Adrenal gland (tissue), 12 donors: ENCODE results near the gene PRKAR1B. TPM values are rescaled to one million over a fixed set of nuclear protein-coding genes. Genes with fewer than 3 reads are reported as not detected.

Source experiments
- DNase-seq, 7 donors: peaks; one replicate each; pipeline ENCODE4 v3.0.0-alpha.2; 2019 to 2020
- H3K27ac ChIP-seq, 5 donors: fragments of 200-600 bp; sonication (generic) in 4 of 5; 1 replicate in 3 of 5; 2 replicates in 2 of 5; pipeline versions ENCODE4 v1.5.1 to v1.8.0; 2016 to 2020; ENCODE audit warnings: mild to moderate bottlenecking in 1 of 5
- H3K27me3 ChIP-seq: fragments of 200-600 bp; 2 replicates; pipeline ENCODE4 v1.8.0; 2021
- H3K36me3 ChIP-seq, 2 donors: fragments of 200-600 bp; replicated peaks in 1 of 2; 1 replicate in 1 of 2; 2 replicates in 1 of 2; pipeline versions ENCODE4 v1.5.1 to v1.8.0; 2018 to 2022
- H3K4me1 ChIP-seq, 2 donors: fragments of 200-600 bp; replicated peaks in 1 of 2; 1 replicate in 1 of 2; 2 replicates in 1 of 2; pipeline versions ENCODE4 v1.5.1 to v1.8.0; 2018 to 2021
- H3K4me3 ChIP-seq, 4 donors: fragments of 200-600 bp; sonication (generic) in 3 of 4; one replicate each; pipeline ENCODE4 v1.5.1; 2016 to 2018
- H3K9me3 ChIP-seq, 3 donors: fragments of 200-600 bp; sonication (generic) in 1 of 3; replicated peaks in 1 of 3; 1 replicate in 2 of 3; 2 replicates in 1 of 3; pipeline versions ENCODE4 v1.5.1 to v1.8.0; 2016 to 2021
- CTCF ChIP-seq, 6 experiments: fragments of 450-650 bp in 4 of 6; fragments of 200-600 bp in 2 of 6; sonication (generic) in 1 of 6; IDR thresholded peaks; 1 replicate in 5 of 6; 2 replicates in 1 of 6; pipeline versions ENCODE4 v1.5.1 to v1.8.0; 2016 to 2021; ENCODE audit warnings: antibody characterized with exemption in 6 of 6, mild to moderate bottlenecking in 2 of 6, moderate library complexity in 1 of 6
- POLR2A ChIP-seq, 2 donors: fragments of 450-650 bp; IDR thresholded peaks; one replicate each; pipeline ENCODE4 v1.6.1; 2017; ENCODE audit warnings: antibody characterized with exemption in 2 of 2, mild to moderate bottlenecking in 2 of 2, moderate library complexity in 1 of 2
- WGBS, 4 donors: extraction: QIAGEN DNeasy Blood & Tissue Kit in 2 of 4; methylation state at CpG; one replicate each; pipeline versions ENCODE4 v1.1.5 to v1.1.7; 2013 to 2017; 5-methylcytosine and 5-hydroxymethylcytosine counted together
- intact Hi-C, 2 donors: fragments of 100-400 bp; cut with DNase I; formaldehyde crosslinking; loops; one replicate each; pipeline versions ENCODE4 v1.14.1 to v1.15.0; 2022 to 2023
- polyA plus RNA-seq, 3 donors: library from polyadenylated mRNA; stranded (reverse); fragments of 200-250 nt in 2 of 3; fragments of 350-450 nt in 1 of 3; fragmentation: Illumina TruSeq in 1 of 3; extraction: RNeasy Lipid Tissue Mini Kit (QIAGEN cat#74804) in 1 of 3; gene quantifications; one replicate each; pipeline ENCODE4 v1.2.3, GENCODE V29; 2013 to 2014
- total RNA-seq, 9 donors: library from RNA; depleted of rRNA in 4 of 9; stranded (reverse); fragments of >200 nt in 4 of 9; fragments of 120-200 nt in 1 of 9; fragmentation: NEBNext Ultra II Directional in 1 of 9; extraction: Animal tissue kit (Norgen Biotek cat#: 25700) in 1 of 9; gene quantifications; one replicate each; pipeline versions ENCODE4 v1.1.0 to v1.2.4, GENCODE V29; 2013 to 2023
- donor health status: healthy with polysubstance abuse.
- donor health status: Bipolar disorder and iron deficiency.
- donor health status: DM: yes; HTN: yes; CAD: no.
- donor health status: DM: no; HTN: no; CAD: no.
- donor health status: DM: no; HTN: no; CAD: no.
- donor health status: DM: yes; HTN: yes; CAD: no.

The PRKAR1B gene
- total and polyA plus RNA-seq, 12 donors: 5.2 to 21.5 (median 11.7) TPM

DNA sequence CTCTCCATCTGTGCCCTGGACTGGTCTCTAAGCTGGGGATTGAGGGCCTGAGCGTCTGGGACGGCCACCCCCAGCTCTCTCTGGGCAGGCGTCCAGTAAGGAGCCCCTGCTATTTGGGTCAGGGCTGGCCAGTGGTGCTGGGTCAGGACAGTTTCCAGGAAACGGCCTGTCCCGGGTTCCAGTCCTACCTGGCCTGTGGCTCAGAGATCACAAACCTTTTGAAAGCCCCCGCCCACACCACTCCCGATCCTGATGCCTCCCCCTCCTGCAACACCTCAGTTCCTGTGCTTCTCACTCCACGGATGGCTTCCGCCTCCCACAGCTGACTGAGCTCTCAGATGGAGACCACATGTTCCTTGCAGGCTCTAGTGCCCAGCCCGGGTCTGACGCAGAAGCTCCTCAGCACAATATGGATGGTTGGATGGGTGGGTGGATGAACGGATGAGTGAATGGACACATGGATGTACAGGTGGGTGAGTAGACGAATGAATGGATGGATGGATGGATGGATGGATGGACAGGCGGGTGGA, 115.7 kb downstream of the PRKAR1B start:
- intact Hi-C loops: no loop called here
- no peak for TF ChIP-seq POLR2A (IDR thresholded peaks at IDR 0.05)
- TF ChIP-seq CTCF (IDR thresholded peaks at IDR 0.05): no peak

DNA sequence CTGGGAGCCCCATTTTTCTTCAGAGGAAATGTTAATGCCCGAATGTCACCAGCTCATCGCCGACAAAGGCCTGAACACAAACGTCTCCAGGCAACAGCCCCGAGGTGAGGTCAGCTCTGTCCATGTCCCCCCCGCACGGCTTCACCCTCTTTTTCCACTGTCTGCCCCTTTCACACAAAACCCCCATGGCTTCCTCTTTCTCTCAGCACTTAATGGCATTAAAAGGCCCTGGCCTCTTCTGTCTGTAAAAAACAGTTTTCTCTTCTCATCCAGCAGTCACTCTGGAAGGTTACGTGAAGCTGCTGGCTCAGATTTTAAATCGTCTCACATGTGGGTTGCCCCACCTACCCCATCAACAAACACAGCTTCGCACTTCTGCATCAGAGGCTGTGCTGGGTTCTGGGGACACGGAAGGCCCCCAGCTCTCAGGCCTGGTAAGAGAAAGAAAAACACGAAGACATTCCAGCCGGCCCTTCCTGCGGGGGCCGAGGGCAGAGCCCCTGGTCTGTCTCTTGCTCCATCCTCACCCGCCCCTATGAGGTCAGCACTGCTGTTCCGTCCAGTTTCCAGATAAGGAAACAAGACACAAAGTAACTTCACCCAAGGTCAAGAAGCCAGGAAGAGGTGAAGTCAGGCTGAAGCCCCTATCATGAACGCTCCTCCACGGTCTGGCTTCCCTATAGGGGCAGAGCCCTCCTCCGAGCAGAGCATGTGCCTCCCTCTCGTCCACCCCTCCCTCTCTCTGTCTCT, 116.4 kb downstream of the PRKAR1B start:
- no peak overlapping the region for H3K4me3 ChIP-seq
- peak in 5 of 7 donors; percentile 40 to 79 (median 54) for DNase-seq
- TF ChIP-seq POLR2A (IDR thresholded peaks at IDR 0.05) (no peak), CTCF (IDR thresholded peaks at IDR 0.05) (no peak)
- intact Hi-C loops: no loop called here
- H3K9me3 ChIP-seq: no peaks in the 10 kb centered on the region
- peaks cover 0 to 14% of the 10 kb centered on the region in 2 donors for H3K4me1 ChIP-seq
- 53 to 58% (median 57%) methylated on average over 21 of the region's 21 CpGs for WGBS, 4 donors
- H3K27me3 ChIP-seq: no peaks in the 10 kb centered on the region
- H3K27ac ChIP-seq: peak overlapping the region in 4 of 5 donors; percentile 20 to 70 (median 48)
- H3K36me3 ChIP-seq: no peaks in the 10 kb centered on the region

More for the DNA sequence above, 115.7 kb downstream of the PRKAR1B start:
- Histone ChIP-seq H3K27ac (peak overlapping the region in 3 of 5 donors; percentile 12 to 70 (median 64)), H3K4me1 (peaks cover 0 to 14% of the 10 kb centered on the region in 2 donors), H3K36me3 (no peaks in the 10 kb centered on the region), H3K4me3 (no peak overlapping the region), H3K27me3 (no peaks in the 10 kb centered on the region), H3K9me3 (no peaks in the 10 kb centered on the region)
- 73 to 75% (median 73%) methylated on average over 11 to 14 of the region's 14 CpGs for WGBS, 4 donors
- DNase-seq: no peak

- H3K4me1 ChIP-seq: peaks cover 0 to 14% of the 10 kb centered on the region in 2 donors
- intact Hi-C loops: no loop called here
- TF ChIP-seq CTCF (IDR thresholded peaks at IDR 0.05) (no peak), POLR2A (IDR thresholded peaks at IDR 0.05) (no peak)
- 68 to 88% (median 81%) methylated on average over 2 to 10 of the region's 10 CpGs for WGBS, 4 donors
- no peak overlapping the region for H3K4me3 ChIP-seq
- no peaks in the 10 kb centered on the region for H3K27me3 ChIP-seq
- H3K36me3 ChIP-seq: no peaks in the 10 kb centered on the region
- peak overlapping the region in 4 of 5 donors; percentile 20 to 70 (median 48) for H3K27ac ChIP-seq
- no peaks in the 10 kb centered on the region for H3K9me3 ChIP-seq
- no peak for DNase-seq
Measured at GRCh38 chr7:610141-610530, 116.9 kb downstream of the PRKAR1B start.

DNA sequence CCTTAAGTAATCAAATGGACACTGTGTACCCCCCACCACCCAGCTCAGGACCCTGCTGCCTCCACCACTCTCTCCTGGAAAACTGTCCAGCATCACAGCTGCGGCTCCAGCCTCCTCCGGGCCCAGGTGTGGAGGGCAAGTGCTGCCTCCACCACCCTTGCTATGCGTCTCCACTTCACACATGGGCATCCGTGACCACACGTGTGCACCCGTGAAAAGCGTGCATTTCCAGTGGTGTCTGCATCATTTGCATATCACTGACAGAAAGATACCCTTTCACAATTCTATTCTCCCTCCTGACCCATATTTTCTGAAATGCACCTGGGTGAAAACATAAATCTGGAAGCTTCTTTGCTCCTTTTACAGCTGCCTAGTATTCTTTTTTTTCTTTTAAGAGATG, 117.7 kb downstream of the PRKAR1B start:
- intact Hi-C loops: no loop called here
- Histone ChIP-seq H3K4me1 (peaks cover 0 to 14% of the 10 kb centered on the region in 2 donors), H3K9me3 (no peaks in the 10 kb centered on the region), H3K4me3 (no peak overlapping the region), H3K27me3 (no peaks in the 10 kb centered on the region), H3K27ac (no peak overlapping the region), H3K36me3 (no peaks in the 10 kb centered on the region)
- no peak for TF ChIP-seq POLR2A (IDR thresholded peaks at IDR 0.05)
- TF ChIP-seq CTCF (IDR thresholded peaks at IDR 0.05): no peak
- 83 to 97% (median 92%) methylated on average over 7 of the region's 7 CpGs for WGBS, 4 donors
- no peak for DNase-seq
